Mesendoderm (in vitro differentiated cells): ENCODE measurements around the gene THSD4.

ENCODE experiments used
- DNase-seq: peaks from one replicate; pipeline ENCODE4 v3.0.0; 2013
- H2AK5ac ChIP-seq: 2 replicates; pipeline ENCODE4 v1.6.1; 2013; ENCODE audit warnings: low read length, inconsistent platforms
- H2BK120ac ChIP-seq: 2 replicates; pipeline ENCODE4 v1.6.1; 2013; ENCODE audit warnings: low read depth, mild to moderate bottlenecking, low read length, moderate library complexity, mixed read lengths
- H2BK15ac ChIP-seq: replicated peaks from 2 replicates; pipeline ENCODE4 v1.6.1; 2013; ENCODE audit warnings: low read depth, mild to moderate bottlenecking, moderate library complexity
- H2BK5ac ChIP-seq: 2 replicates; pipeline ENCODE4 v1.6.1; 2013; ENCODE audit warnings: low read length, inconsistent platforms
- H3K18ac ChIP-seq: 2 replicates; pipeline ENCODE4 v1.6.1; 2013; ENCODE audit warnings: mild to moderate bottlenecking, low read length, mixed read lengths
- H3K23ac ChIP-seq: one replicate; pipeline ENCODE4 v1.6.1; 2013; ENCODE audit warnings: low read length
- H3K27ac ChIP-seq: 2 replicates; pipeline ENCODE4 v1.5.1; 2013; ENCODE audit warnings: low read depth, mild to moderate bottlenecking, inconsistent platforms, low read length, moderate library complexity
- H3K27me3 ChIP-seq: 2 replicates; pipeline ENCODE4 v1.6.1; 2013; ENCODE audit warnings: low read length, control low read depth, mild to moderate bottlenecking, inconsistent platforms; ENCODE audit not compliant: insufficient read depth, poor library complexity
- H3K36me3 ChIP-seq: 2 replicates; pipeline ENCODE4 v1.6.1; 2013; ENCODE audit warnings: low read length, inconsistent platforms; ENCODE audit not compliant: control insufficient read depth, insufficient read depth
- H3K4ac ChIP-seq: one replicate; pipeline ENCODE4 v1.6.1; 2013; ENCODE audit warnings: low read depth, mild to moderate bottlenecking, low read length, moderate library complexity
- H3K4me1 ChIP-seq: 2 replicates; pipeline ENCODE4 v1.6.1; 2013; ENCODE audit warnings: low read depth, low read length, inconsistent platforms; ENCODE audit not compliant: control insufficient read depth
- H3K4me2 ChIP-seq: 2 replicates; pipeline ENCODE4 v1.6.1; 2013; ENCODE audit warnings: low read length
- H3K4me3 ChIP-seq: 2 replicates; pipeline ENCODE4 v1.5.1; 2013; ENCODE audit warnings: mild to moderate bottlenecking, low read length
- H3K56ac ChIP-seq: one replicate; pipeline ENCODE4 v1.6.1; 2013; ENCODE audit warnings: low read length
- H3K79me1 ChIP-seq: 2 replicates; pipeline ENCODE4 v1.6.1; 2013; ENCODE audit warnings: low read length, inconsistent platforms
- H3K79me2 ChIP-seq: 2 replicates; pipeline ENCODE4 v1.6.1; 2013; ENCODE audit warnings: mild to moderate bottlenecking, low read length; ENCODE audit not compliant: control insufficient read depth, insufficient read depth
- H3K9ac ChIP-seq: 2 replicates; pipeline ENCODE4 v1.6.1; 2013; ENCODE audit warnings: low read length, inconsistent platforms
- H4K5ac ChIP-seq: one replicate; pipeline ENCODE4 v1.6.1; 2013; ENCODE audit warnings: low read length
- H4K8ac ChIP-seq: one replicate; pipeline ENCODE4 v1.6.1; 2013; ENCODE audit warnings: low read depth, mild to moderate bottlenecking, control low read depth, low read length, moderate library complexity
- WGBS: extraction: QIAGEN DNeasy Blood & Tissue Kit; methylation state at CpG from one replicate; pipeline ENCODE4 v1.1.7; 2013; ENCODE audit warnings: low lambda C conversion rate, missing lambda C conversion rate; ENCODE audit not compliant: insufficient coverage; ENCODE audit errors: extremely low coverage; 5-methylcytosine and 5-hydroxymethylcytosine counted together

The THSD4 gene

DNA sequence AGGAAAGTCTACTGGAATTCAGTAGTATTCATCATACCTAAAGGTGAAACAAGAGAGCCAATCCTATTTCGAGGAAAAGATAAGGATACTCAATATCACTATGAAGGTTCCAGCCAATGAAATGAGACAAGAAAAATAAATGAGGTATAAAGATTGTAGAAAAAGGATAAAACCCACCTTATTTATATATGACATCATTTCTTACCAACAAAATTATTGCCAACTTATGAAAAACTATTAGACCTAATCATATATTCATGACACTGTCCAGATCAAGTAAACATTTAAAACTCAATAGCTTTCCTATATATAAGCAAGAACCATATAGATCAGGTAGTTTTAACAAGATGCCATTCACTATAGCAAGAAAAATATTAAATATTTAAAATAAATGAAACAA, 584.7 kb downstream of the THSD4 start:
- H3K4me2 ChIP-seq, result no peak overlapping the region
- H3K18ac ChIP-seq, result no peak overlapping the region
- no peak overlapping the region for H2BK5ac ChIP-seq
- H3K4me1 ChIP-seq, result peaks cover 2% of the 10 kb centered on the region
- H4K8ac ChIP-seq, result no peak overlapping the region
- H2BK15ac ChIP-seq, result no peak overlapping the region
- H4K5ac ChIP-seq, result no peak overlapping the region
- no peak overlapping the region for H2BK120ac ChIP-seq
- no CpG with 5 or more reads among the region's 1 CpG for WGBS
- no peaks in the 10 kb centered on the region for H3K79me1 ChIP-seq
- H3K79me2 ChIP-seq, result no peaks in the 10 kb centered on the region
- no peak overlapping the region for H3K23ac ChIP-seq
- no peak overlapping the region for H2AK5ac ChIP-seq
- H3K36me3 ChIP-seq, result no peaks in the 10 kb centered on the region
- no peaks in the 10 kb centered on the region for H3K27me3 ChIP-seq
- DNase-seq, result no peak
- H3K9ac ChIP-seq, result no peak overlapping the region
- H3K27ac ChIP-seq, result no peak overlapping the region
- H3K56ac ChIP-seq, result no peak overlapping the region
- H3K4ac ChIP-seq, result no peak overlapping the region
- H3K4me3 ChIP-seq, result no peak overlapping the region

- Histone ChIP-seq H3K18ac (no peak overlapping the region), H3K27ac (no peak overlapping the region), H3K4me1 (peaks cover 2% of the 10 kb centered on the region), H2BK15ac (no peak overlapping the region), H3K4me3 (no peak overlapping the region), H2AK5ac (no peak overlapping the region), H3K23ac (no peak overlapping the region), H2BK120ac (no peak overlapping the region), H3K79me1 (no peaks in the 10 kb centered on the region), H3K4ac (no peak overlapping the region), H3K4me2 (no peak overlapping the region), H3K27me3 (no peaks in the 10 kb centered on the region), H3K36me3 (no peaks in the 10 kb centered on the region), H3K79me2 (no peaks in the 10 kb centered on the region), H4K8ac (no peak overlapping the region), H4K5ac (no peak overlapping the region), H3K56ac (no peak overlapping the region), H3K9ac (no peak overlapping the region), H2BK5ac (no peak overlapping the region)
- DNase-seq, result no peak
- no CpG with 5 or more reads among the region's 3 CpGs for WGBS
Measured at GRCh38 chr15:71701808-71702207, 586.5 kb downstream of the THSD4 start.

DNA sequence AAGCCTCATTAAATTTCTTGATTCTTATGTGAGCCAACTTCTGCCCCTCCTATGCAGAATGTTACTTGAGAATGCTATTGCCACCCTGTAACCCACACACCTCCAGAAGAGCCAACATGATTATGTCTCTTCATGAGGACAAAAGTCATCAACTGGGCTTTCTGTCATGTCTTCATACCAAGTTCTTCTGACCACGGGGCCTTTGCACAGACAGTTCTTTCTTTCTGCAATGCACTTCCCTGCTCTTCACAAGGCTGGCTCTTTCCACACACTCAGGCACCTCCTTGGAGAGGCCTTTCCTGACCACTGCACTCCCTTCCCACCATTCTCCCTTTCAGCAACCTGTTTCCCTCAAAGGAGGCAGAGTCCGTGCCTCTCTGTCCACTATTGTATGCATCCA, 587.2 kb downstream of the THSD4 start:
- Histone ChIP-seq H3K4me2 (no peak overlapping the region), H3K27ac (no peak overlapping the region), H3K4me3 (no peak overlapping the region), H3K18ac (no peak overlapping the region), H3K9ac (no peak overlapping the region), H3K56ac (no peak overlapping the region), H3K27me3 (no peaks in the 10 kb centered on the region), H3K4me1 (peaks cover 2% of the 10 kb centered on the region), H3K79me2 (no peaks in the 10 kb centered on the region), H2BK120ac (no peak overlapping the region), H3K23ac (no peak overlapping the region), H2BK5ac (no peak overlapping the region), H4K5ac (no peak overlapping the region), H2BK15ac (no peak overlapping the region), H3K79me1 (no peaks in the 10 kb centered on the region), H4K8ac (no peak overlapping the region), H3K4ac (no peak overlapping the region), H2AK5ac (no peak overlapping the region), H3K36me3 (no peaks in the 10 kb centered on the region)
- WGBS, result no CpG with 5 or more reads among the region's 2 CpGs
- DNase-seq, result no peak

- Histone ChIP-seq H3K18ac (no peak overlapping the region), H3K79me1 (no peaks in the 10 kb centered on the region), H2AK5ac (no peak overlapping the region), H3K56ac (no peak overlapping the region), H2BK15ac (no peak overlapping the region), H3K23ac (no peak overlapping the region), H3K9ac (no peak overlapping the region), H2BK120ac (no peak overlapping the region), H3K4me1 (peaks cover 2% of the 10 kb centered on the region), H3K4me2 (no peak overlapping the region), H4K5ac (no peak overlapping the region), H3K27ac (no peak overlapping the region), H3K36me3 (no peaks in the 10 kb centered on the region), H3K4ac (no peak overlapping the region), H2BK5ac (no peak overlapping the region), H3K79me2 (no peaks in the 10 kb centered on the region), H4K8ac (no peak overlapping the region), H3K27me3 (no peaks in the 10 kb centered on the region), H3K4me3 (no peak overlapping the region)
- no CpG with 5 or more reads among the region's 6 CpGs for WGBS
- DNase-seq, result peak; percentile 89
Measured at GRCh38 chr15:71705151-71705550, 589.9 kb downstream of the THSD4 start.

- H3K36me3 ChIP-seq, result no peaks in the 10 kb centered on the region
Measured at GRCh38 chr15:71706461-71707229, 591.4 kb downstream of the THSD4 start.

More at GRCh38 chr15:71706461-71707229, 591.4 kb downstream of the THSD4 start:
- Histone ChIP-seq H3K79me2 (no peaks in the 10 kb centered on the region), H3K56ac (no peak overlapping the region), H3K4me3 (no peak overlapping the region), H3K23ac (no peak overlapping the region), H2BK5ac (no peak overlapping the region), H2BK120ac (no peak overlapping the region), H3K4me1 (peaks cover 2% of the 10 kb centered on the region), H2BK15ac (no peak overlapping the region), H3K27me3 (no peaks in the 10 kb centered on the region), H3K79me1 (no peaks in the 10 kb centered on the region), H3K4ac (no peak overlapping the region), H3K27ac (no peak overlapping the region), H4K5ac (no peak overlapping the region), H2AK5ac (no peak overlapping the region), H3K9ac (no peak overlapping the region), H3K18ac (no peak overlapping the region), H4K8ac (no peak overlapping the region), H3K4me2 (no peak overlapping the region)
- DNase-seq, result no peak
- no CpG with 5 or more reads among the region's 9 CpGs for WGBS
